Activated T-cell treated with anti-CD3 and anti-CD28 coated beads, Interleukin-2, amount 50 U/mL, for 72 hours (primary cell): ENCODE data around the gene ZNF248. TPM values are rescaled to one million over a fixed set of nuclear protein-coding genes. Genes with fewer than 3 reads are reported as not detected.
"Not testable (repeated sequence)": the region's sequence is repeated elsewhere in the genome, so short reads cannot be mapped to it uniquely, and the experiment has no call there.

Experiments used
- ATAC-seq, 2 donors: fragments of 150-1000 bp; cut with Tn5 transposase; replicated peaks in 1 of 2; 2 replicates each; pipeline ENCODE4 v1.10.0; 2021; ENCODE audit warnings: moderate library complexity in 2 of 2, mild to moderate bottlenecking in 1 of 2
- DNase-seq, 2 donors: peaks; one replicate each; pipeline ENCODE4 v3.0.0; 2021 to 2022; ENCODE audit warnings: mixed read lengths in 1 of 2
- H3K27ac Mint-ChIP-seq: one replicate; pipeline ENCODE4 v1.8.0; 2022; ENCODE audit warnings: mild to moderate bottlenecking, moderate library complexity, mixed read lengths
- H3K27me3 Mint-ChIP-seq: one replicate; pipeline ENCODE4 v1.8.0; 2022; ENCODE audit warnings: low read depth, mixed read lengths
- H3K36me3 Mint-ChIP-seq, 2 donors: one replicate each; pipeline ENCODE4 v1.8.0; 2022; ENCODE audit warnings: mixed read lengths in 2 of 2, mild to moderate bottlenecking in 1 of 2; ENCODE audit not compliant: insufficient read depth in 2 of 2
- H3K4me1 Mint-ChIP-seq: one replicate; pipeline ENCODE4 v1.8.0; 2022; ENCODE audit warnings: low read depth, mixed read lengths
- H3K4me3 Mint-ChIP-seq, 2 donors: one replicate each; pipeline ENCODE4 v1.8.0; 2022; ENCODE audit warnings: mild to moderate bottlenecking in 2 of 2, mixed read lengths in 2 of 2, moderate library complexity in 2 of 2
- H3K9me3 Mint-ChIP-seq, 2 donors: one replicate each; pipeline ENCODE4 v1.8.0; 2022; ENCODE audit warnings: mixed read lengths in 2 of 2
- total RNA-seq, 2 donors: library from RNA; stranded (reverse); gene quantifications; one replicate each; pipeline ENCODE4 v1.2.3, GENCODE V29; 2022

The ZNF248 gene
- total RNA-seq, 2 donors from 2014 or later, result 9.8 to 9.9 TPM

DNA sequence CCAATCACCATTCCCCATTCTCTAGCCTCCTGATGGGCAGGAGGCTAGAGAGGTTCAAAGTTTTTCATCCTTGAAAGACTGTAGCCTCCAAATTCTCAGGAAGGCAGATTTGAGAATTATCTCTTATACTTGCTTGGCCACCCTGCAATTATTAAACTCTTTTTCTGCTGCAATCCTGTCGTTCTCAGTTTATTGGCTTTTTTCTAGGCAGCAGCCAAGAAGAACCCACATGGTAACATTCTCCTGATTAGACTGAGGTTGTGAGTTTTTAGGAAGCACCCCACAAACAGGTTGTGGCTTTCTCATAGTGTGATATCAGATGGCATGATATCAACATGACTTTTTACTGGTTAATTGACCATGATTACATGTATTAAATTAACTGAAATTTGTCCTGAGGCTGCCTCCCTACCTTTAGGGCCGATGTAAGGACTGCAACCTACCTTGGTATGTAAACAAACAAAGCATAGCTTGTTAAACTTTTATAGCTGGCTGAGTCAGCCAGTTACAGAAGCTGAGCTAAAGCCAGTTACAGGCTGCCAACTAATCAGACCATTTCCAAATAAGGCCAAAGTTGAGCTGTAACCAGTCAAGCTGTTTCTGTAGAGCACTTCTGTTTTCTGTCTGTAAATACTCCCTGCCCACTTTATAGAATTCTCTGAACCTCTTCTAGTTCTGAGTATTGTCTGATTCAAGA lies 3.2 kb upstream of the ZNF248 start:
- Mint-ChIP-seq H3K9me3 (peaks cover 3 to 4% of the 10 kb centered on the region in 2 donors), H3K4me3 (no peak overlapping the region), H3K4me1 (peaks cover 20% of the 10 kb centered on the region), H3K27ac (no peak overlapping the region), H3K27me3 (no peaks in the 10 kb centered on the region), H3K36me3 (peaks cover 5% of the 10 kb centered on the region in 2 donors)
- DNase-seq, result peak in 1 of 2 donors; percentile 1
- ATAC-seq, result peak in 1 of 2 donors; percentile 22

DNA sequence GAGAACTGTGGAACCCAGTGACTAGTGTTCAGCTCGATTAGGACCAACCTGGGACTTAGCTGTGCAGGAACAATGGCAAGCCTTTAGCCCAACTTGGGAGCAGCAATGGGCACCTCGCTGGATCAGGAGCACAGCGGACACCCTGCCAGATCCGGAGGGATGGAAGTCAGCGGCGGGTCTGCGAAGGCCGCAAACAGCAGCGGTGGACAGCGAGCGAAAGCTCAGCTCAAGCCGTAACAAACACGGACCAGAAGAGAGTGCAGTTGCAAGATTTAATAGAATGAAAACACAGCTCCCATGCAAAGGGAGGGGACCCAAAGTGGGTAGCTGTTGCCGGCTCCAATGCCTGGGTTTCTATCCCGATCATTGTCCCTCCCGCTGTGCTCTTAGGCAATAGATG lies 1.9 kb upstream of the ZNF248 start:
- H3K27ac Mint-ChIP-seq, H3K9me3 Mint-ChIP-seq, DNase-seq, H3K36me3 Mint-ChIP-seq, H3K4me3 Mint-ChIP-seq, ATAC-seq, H3K27me3 Mint-ChIP-seq: not testable (repeated sequence)
- H3K4me1 Mint-ChIP-seq, result peaks cover 28% of the 10 kb centered on the region

DNA sequence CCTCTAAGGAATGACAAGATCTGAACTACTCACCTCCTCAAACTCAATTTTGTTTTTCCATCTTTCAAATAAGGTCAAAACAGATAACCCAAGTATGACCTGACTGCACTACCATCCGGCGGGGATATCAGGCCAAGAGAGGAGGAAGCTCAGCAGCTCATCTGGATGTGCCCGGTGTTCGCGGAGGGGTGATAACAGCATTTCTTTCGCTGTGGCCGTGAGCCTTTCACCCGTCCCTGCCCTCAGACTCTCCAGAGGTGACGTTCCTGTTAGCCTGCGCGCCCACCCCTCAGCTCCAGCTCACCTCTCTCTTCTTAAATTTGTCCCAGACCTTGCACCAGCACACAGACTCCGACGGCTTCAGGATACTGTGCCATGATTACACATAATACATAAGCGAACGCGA lies 526 bp downstream of the ZNF248 start:
- H3K4me1 Mint-ChIP-seq, result peaks cover 36% of the 10 kb centered on the region
- peaks cover 5 to 13% of the 10 kb centered on the region in 2 donors for H3K36me3 Mint-ChIP-seq
- H3K9me3 Mint-ChIP-seq, result no peaks in the 10 kb centered on the region

DNA sequence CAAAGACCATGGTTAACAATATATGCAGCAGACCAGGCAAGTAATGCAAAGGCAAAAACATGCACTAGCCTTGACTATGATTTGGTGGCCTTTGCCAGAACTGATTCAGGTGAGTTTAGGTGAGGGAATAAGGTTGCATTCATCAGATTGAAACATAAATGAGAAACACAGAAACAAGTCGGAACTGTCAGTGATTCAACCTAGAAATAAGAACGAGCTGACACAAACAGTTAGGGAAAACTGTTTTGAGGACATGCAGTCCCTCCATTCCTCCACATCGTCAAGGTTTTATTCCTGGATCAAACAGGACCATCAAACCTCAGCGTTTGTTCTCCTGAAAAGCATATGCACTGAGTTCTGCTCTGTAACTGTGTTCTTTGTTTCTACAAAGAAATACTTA lies 1.8 kb downstream of the ZNF248 start:
- H3K4me3 Mint-ChIP-seq, result peak overlapping the region; percentile 36 to 93
- H3K36me3 Mint-ChIP-seq, result peaks cover 5 to 16% of the 10 kb centered on the region in 2 donors
- H3K27ac Mint-ChIP-seq, result no peak overlapping the region

More for the DNA sequence above, 526 bp downstream of the ZNF248 start:
- Mint-ChIP-seq H3K27me3 (no peaks in the 10 kb centered on the region), H3K27ac (peak overlapping the region; percentile 85), H3K4me3 (peak overlapping the region; percentile 93 to 94)
- peak; percentile 28 to 29 for DNase-seq
- ATAC-seq, result peak; percentile 8 to 12

DNA sequence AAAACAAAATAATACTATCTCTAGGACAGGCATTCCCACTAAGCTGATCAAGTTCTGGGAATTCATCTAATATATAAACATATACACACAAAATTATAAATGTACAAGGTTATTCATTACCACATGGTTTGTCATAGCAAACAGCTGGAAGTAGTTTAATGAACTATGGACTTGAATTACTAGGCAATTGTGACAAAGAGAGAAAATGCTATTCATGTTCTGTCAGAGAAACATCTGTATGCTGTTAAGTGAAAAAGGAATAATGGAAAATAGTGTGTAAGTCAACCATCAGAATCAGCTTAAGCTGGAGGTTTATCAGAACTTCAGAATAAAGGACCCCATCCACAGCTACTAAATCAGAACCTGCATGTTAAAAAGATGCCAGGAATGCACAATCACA lies 2.8 kb downstream of the ZNF248 start:
- H3K9me3 Mint-ChIP-seq, result no peaks in the 10 kb centered on the region
- H3K36me3 Mint-ChIP-seq, result peaks cover 5 to 18% of the 10 kb centered on the region in 2 donors

More for the DNA sequence above, 1.8 kb downstream of the ZNF248 start:
- peaks cover 36% of the 10 kb centered on the region for H3K4me1 Mint-ChIP-seq
- no peaks in the 10 kb centered on the region for H3K9me3 Mint-ChIP-seq
- no peaks in the 10 kb centered on the region for H3K27me3 Mint-ChIP-seq
- no peak for DNase-seq
- ATAC-seq, result no peak

DNA sequence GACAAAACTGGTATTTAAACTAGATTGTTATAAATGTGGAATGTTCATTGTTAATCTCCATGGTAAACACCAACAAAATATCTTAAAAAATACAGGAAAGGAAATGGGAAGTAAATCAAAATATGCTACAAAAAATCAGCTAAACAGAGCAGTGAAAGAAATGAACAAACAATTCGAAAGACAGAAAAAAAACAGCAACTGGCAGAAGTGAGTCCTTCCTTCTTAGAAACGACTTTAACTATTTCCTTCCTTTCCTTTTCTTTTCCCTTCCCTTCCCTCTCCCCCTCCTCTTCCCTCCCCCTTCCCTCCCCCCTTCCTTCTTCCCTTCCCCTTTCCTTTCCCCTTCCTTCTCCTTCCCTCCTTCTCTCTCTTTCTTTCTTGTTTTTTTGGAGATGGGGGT lies 12.8 kb downstream of the ZNF248 start:
- Mint-ChIP-seq H3K4me3 (no peak overlapping the region), H3K27ac (no peak overlapping the region), H3K4me1 (no peaks in the 10 kb centered on the region), H3K36me3 (peaks cover 23 to 55% of the 10 kb centered on the region in 2 donors), H3K27me3 (no peaks in the 10 kb centered on the region), H3K9me3 (peaks cover 4 to 6% of the 10 kb centered on the region in 2 donors)
- DNase-seq (no peak), ATAC-seq (no peak)

More for the DNA sequence above, 2.8 kb downstream of the ZNF248 start:
- Mint-ChIP-seq H3K27ac (no peak overlapping the region), H3K4me3 (peak overlapping the region; percentile 34 to 52), H3K4me1 (peaks cover 36% of the 10 kb centered on the region), H3K27me3 (no peaks in the 10 kb centered on the region)
- DNase-seq (no peak), ATAC-seq (no peak)

DNA sequence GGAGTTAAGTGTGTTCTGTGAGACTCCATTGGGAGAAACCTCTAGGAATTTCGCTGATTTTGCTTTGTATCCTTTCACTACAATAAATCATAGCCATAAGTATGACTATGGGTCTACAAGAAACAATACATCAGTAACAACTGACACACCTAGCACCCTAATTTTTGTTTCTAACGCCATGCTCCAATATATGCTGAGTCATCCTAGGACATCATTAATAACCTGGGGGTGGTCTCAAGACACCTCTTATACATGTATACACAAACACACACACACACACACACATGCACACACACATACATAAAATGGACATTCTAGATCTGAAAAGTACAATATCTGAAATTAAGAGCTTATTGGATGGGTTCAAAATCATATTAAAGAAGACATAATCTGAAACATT lies 18.2 kb downstream of the ZNF248 start:
- H3K27me3 Mint-ChIP-seq, result no peaks in the 10 kb centered on the region

DNA sequence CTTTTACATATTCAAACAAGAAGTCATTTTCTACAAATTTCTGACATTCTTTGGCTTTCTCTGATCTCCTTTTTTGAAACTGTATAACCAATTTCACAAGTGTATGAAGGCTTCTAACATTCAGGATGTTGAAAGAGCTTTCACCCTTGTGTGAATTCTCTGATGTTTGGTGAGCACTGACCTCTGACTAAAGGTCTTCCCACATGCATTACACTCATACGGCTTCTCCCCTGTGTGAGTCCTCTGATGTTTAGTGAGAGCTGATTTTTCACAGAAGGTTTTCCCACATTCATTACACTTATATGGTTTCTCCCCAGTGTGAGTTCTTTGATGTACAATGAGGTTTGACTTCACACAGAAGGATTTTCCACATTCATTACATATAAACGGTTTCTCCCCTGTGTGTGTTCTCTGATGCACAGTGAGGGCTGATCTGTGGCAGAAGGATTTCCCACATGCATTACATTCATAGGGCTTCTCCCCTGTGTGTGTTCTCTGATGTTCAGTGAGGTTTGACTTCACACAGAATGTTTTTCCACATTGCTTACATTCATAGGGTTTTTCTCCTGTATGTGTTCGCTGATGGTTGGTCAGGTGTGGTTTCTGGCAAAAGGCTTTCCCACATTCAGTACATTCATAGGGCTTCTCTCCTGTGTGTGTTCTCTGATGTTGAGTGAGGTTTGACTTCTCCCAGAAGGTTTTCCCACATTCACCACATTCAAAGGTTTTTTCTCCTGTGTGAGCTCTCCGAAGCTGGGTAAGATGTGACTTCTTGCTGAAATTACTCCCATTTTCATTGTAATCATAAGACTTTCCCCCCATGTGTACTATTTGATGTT lies 25.7 kb downstream of the ZNF248 start:
- Mint-ChIP-seq H3K9me3 (peaks cover 41 to 42% of the 10 kb centered on the region in 2 donors), H3K4me1 (no peaks in the 10 kb centered on the region), H3K36me3 (peaks cover 56 to 90% of the 10 kb centered on the region in 2 donors), H3K4me3 (no peak overlapping the region), H3K27me3 (no peaks in the 10 kb centered on the region), H3K27ac (no peak overlapping the region)
- ATAC-seq (no peak), DNase-seq (no peak)

More for the DNA sequence above, 18.2 kb downstream of the ZNF248 start:
- H3K4me3 Mint-ChIP-seq, result no peak overlapping the region
- H3K4me1 Mint-ChIP-seq, result no peaks in the 10 kb centered on the region
- no peak for ATAC-seq
- no peak overlapping the region for H3K27ac Mint-ChIP-seq
- no peak for DNase-seq
- H3K36me3 Mint-ChIP-seq, result peaks cover 53 to 83% of the 10 kb centered on the region in 2 donors
- peaks cover 13 to 19% of the 10 kb centered on the region in 2 donors for H3K9me3 Mint-ChIP-seq

DNA sequence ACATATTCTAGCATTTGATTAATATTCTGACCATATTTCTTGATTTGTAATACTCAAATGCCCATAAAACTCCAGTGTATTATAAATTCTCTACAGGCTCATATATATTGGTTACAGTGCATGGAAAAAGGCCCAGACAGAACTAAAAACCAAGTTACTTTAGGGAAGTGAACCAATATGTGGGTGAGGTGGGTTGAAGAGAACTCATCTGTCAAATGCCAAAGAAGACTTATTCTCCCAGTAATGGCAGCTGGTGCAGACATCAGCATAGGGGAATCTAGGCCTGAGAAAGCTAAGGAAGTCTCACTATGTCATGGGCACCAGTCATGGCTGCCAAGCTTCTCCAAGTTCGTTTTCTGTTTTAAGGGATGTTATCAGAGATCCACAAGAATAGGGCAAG lies 30.6 kb downstream of the ZNF248 start:
- Mint-ChIP-seq H3K27me3 (no peaks in the 10 kb centered on the region), H3K36me3 (peaks cover 27 to 49% of the 10 kb centered on the region in 2 donors), H3K4me1 (no peaks in the 10 kb centered on the region), H3K9me3 (peaks cover 14 to 24% of the 10 kb centered on the region in 2 donors), H3K4me3 (no peak overlapping the region), H3K27ac (no peak overlapping the region)
- DNase-seq, result no peak
- no peak for ATAC-seq

DNA sequence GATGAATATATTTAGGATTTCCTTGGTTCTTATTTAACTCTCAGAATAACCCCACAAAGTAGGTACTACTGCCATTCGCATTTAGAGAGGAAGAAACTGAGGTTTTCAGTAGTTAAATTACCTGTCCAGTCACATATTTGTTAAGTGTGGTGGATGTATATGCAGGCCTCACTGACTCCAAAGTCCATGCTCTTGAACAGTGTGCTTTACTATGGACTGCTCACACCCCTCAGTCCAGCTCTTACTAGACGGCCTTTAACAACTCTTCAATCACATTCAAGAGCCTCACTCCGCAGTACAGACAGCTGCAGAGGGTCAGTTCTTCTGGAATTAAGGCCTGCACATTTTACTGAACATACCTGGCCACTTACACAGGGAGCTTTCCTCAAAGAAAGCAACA lies 36.2 kb downstream of the ZNF248 start:
- Mint-ChIP-seq H3K9me3 (peaks cover 16 to 25% of the 10 kb centered on the region in 2 donors), H3K27me3 (no peaks in the 10 kb centered on the region), H3K4me3 (no peak overlapping the region), H3K4me1 (no peaks in the 10 kb centered on the region), H3K27ac (no peak overlapping the region), H3K36me3 (peaks cover 19 to 25% of the 10 kb centered on the region in 2 donors)
- ATAC-seq (no peak), DNase-seq (no peak)

DNA sequence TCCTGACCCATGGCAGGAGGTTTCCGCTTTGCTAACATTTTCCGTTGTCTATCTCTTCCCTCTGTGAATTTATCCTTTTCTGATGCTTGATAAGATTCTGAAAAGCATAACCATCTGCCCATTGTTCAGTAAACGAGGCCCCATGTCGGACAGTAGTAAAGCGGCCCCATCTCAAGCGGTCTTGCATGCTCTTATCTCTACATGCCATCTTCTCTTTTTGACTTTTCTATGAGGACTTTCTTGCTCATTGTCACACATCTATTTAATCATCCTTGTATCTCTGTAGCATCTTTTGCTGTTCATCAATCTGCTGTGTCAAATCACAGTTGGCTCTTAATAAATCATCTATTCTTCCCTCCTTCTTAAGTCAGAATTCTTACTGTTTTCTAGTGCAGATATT lies 37.6 kb downstream of the ZNF248 start:
- H3K4me1 Mint-ChIP-seq, result no peaks in the 10 kb centered on the region
- H3K4me3 Mint-ChIP-seq, result no peak overlapping the region
- no peaks in the 10 kb centered on the region for H3K27me3 Mint-ChIP-seq
- H3K36me3 Mint-ChIP-seq, result peaks cover 19 to 29% of the 10 kb centered on the region in 2 donors
- no peak for ATAC-seq
- H3K27ac Mint-ChIP-seq, result no peak overlapping the region
- H3K9me3 Mint-ChIP-seq, result peaks cover 20 to 35% of the 10 kb centered on the region in 2 donors
- no peak for DNase-seq

DNA sequence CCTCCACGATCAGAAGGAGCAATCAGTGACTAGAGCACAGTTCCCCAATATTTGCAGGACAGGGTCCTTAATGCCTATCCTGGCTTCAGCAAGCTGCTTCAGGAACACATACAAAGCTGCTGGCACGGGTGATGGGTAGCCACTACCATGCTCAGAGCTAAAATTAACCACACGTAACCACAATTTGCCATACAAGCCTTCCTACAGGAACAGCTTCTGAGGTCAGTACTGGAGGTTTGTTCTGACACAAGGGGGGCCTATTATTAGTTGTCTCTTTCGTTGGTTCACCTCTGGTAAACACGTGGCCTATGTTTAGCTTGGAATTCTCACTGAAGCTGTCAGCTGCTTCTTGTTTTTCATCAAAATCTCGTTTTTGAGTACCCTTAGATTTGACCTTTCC lies 41.1 kb downstream of the ZNF248 start:
- H3K4me1 Mint-ChIP-seq, result no peaks in the 10 kb centered on the region
- H3K36me3 Mint-ChIP-seq, result peaks cover 32 to 35% of the 10 kb centered on the region in 2 donors
- H3K27ac Mint-ChIP-seq, result no peak overlapping the region
- peaks cover 28 to 40% of the 10 kb centered on the region in 2 donors for H3K9me3 Mint-ChIP-seq
- no peak overlapping the region for H3K4me3 Mint-ChIP-seq
- no peaks in the 10 kb centered on the region for H3K27me3 Mint-ChIP-seq
- no peak for ATAC-seq
- DNase-seq, result no peak

DNA sequence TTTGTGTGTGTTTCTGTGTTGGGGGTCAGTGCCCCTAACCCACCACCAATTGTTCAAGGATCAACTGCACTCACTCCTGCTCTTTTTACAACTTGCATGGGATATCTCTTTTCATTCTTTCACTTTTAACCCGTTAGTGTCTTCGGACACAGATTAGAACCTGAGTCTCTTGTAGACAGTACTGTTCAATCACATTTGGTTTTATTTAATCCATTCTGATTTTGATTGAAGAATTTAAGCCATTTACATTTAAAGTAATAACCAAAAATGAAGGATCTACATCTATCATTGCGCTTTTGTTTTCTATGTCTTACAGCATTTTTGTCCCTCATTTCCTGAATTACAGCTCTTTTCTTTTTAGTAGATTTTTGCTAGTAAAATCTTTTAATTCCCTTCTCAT lies 43.6 kb downstream of the ZNF248 start:
- Mint-ChIP-seq H3K4me3 (no peak overlapping the region), H3K9me3 (peaks cover 19 to 28% of the 10 kb centered on the region in 2 donors), H3K27me3 (no peaks in the 10 kb centered on the region), H3K36me3 (peaks cover 22% of the 10 kb centered on the region in 2 donors), H3K27ac (no peak overlapping the region), H3K4me1 (no peaks in the 10 kb centered on the region)
- ATAC-seq (no peak), DNase-seq (no peak)
